GM18505 (cell line): ENCODE measurements around the gene ATXN1.

Source experiments
- ATAC-seq: cut with Tn5 transposase; IDR thresholded peaks from one replicate; pipeline ENCODE4 v1.9.1; 2021; ENCODE audit not compliant: unreplicated experiment
- POLR2A ChIP-seq: IDR thresholded peaks from 4 replicates; pipeline ENCODE4 v1.6.1; 2011; ENCODE audit warnings: borderline replicate concordance; ENCODE audit not compliant: insufficient read depth, insufficient read length; ENCODE audit errors: extremely low read depth

Gene ATXN1

DNA sequence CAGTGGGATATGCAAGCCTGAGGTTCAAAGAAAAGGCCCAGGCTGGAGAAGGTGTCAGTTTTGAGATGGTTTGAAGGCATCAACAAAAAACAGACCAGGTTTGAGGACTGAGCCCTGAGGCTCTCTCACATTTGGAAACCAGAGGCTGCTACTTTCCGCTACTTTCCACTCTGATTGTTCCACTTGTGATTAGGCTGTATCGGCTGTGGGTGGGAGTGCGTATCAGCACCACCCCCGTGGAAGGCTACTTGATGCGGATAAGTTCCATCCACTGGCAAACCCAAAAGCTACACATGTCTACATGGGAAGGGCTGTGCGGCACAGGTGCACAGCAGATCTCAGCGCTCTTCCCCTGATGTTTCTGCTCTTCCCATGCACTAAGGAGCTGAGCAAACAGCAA is 324.2 kb downstream of the ATXN1 start:
- no peak for TF ChIP-seq POLR2A
- no peak for ATAC-seq

DNA sequence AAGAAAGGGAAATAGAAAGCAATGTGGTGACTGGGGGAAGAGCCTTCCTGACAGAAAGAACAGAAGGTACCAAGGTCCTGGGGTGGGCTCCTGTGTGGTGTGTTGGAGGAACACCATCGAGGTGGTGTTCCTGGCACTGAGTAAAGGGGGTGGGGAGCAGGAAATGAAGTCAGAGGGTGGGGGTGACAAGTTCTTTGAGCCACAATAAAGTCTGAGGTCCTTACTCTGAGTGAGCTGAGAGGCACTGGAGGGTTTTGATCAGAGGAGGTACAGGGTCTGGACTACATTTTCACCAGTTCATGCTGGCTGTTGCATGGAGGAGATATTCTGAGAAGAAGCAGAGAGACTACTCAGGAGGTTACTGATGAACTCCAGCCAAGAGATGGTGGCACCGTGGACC is 324.7 kb downstream of the ATXN1 start:
- no peak for ATAC-seq
- no peak for TF ChIP-seq POLR2A

DNA sequence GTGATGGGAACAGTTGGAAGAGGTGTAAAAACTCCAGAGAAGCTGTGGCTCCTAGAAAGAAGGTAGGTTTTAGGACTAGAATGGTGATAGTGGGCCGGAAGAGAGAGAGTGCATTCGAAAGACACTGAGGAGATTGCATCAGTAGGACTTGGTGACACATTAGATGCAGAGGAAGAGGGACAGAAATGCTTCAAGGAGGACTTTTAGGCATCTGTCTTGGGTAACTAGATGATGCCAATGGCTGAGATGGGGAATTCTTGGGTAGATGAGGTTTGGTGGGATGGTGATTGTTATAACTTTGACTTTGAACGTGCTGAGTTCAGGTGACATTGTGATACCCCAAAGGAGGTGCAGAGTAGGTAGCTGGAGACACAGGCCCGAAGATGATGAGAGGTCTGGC is 326.4 kb downstream of the ATXN1 start:
- no peak for ATAC-seq
- no peak for TF ChIP-seq POLR2A

DNA sequence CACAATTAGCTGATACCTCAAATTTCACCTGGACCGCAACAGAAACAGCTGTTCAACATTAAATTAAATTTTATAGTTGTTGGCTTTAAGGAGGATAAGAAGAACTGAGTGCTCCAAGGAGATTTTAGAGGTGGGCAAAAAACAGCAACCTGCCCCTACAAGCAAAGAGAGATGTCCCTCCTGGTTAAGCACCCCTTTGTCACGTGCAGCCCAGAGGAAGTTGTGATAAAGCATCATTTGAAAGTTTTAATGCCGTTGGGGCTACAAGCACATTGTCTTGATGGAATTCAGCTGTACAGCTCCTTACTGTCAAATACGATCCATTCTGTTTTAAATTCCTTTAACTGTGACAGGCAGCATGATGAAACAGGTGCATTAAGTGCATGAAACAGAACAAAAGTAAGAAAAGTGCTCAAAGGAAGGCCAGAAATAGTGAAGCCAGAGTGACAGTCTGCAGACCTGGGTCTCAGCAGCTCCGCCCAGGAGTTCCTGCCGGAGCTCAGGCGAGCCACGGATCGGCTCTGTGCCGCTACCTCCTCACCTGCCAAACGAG is 327.8 kb downstream of the ATXN1 start:
- ATAC-seq: no peak
- no peak for TF ChIP-seq POLR2A

DNA sequence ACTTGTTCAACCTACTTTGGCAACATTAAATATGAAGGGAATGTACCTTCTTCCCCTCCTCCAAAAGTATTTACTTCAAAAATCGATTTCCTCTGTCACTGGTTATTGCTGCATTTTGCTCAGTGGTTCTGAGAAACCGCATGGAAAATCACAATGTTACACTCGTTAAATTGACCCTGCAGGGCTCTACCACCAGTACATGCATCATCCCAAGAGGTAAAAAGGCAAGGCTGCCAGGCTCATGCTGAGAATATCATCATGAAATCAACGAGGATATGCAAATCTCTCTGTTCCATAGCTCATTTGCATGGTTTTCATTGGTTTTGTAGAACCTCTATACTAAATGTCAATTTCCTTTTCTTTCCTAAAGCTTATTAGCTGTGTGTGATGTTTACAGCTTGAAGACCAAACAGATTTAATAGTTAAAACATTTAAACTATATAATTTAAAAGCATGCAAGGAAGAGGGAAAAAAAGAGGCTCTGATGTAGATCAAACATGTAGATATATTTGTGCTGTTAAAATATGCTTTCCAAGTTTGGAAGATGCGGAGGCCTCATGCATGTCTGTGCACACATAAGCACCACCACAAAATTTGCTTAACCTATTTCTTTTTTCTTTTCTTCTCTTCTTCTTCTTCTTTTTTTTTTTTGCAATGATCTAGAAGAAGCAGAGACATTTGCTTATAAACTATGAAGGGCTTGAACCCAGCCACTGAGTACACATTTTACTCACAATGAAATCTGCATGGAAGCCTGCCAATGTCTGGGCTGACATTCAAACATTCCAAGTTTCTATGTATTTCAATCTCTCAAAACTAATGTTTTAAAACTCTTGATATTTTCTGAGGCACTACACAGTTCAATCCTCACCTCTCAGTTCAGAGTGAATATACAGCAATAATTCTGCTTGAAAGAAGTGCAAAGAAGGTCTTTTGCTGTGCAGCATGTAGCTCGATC is 328.9 kb downstream of the ATXN1 start:
- peak; percentile 32 for TF ChIP-seq POLR2A
- ATAC-seq: peak; percentile 64

DNA sequence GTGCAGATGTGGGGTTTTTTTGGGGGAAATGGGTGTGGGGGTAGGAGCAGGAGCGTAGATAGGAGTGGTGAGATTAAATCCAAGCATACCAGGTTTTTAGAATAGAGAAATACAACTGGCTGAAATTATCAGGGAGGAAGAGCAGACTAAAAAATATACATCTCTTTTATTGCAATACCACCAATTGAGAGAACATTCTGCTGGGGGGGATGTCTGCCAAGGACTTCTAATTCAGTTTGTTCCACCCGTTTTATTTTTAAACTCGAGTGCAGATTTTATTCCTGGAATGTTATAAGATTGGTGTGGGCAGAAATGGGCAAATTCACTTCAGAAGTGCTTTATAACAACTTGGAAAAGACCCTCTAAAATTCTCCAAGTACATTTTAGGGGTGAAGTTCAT is 330.2 kb downstream of the ATXN1 start:
- no peak for TF ChIP-seq POLR2A
- ATAC-seq: no peak

DNA sequence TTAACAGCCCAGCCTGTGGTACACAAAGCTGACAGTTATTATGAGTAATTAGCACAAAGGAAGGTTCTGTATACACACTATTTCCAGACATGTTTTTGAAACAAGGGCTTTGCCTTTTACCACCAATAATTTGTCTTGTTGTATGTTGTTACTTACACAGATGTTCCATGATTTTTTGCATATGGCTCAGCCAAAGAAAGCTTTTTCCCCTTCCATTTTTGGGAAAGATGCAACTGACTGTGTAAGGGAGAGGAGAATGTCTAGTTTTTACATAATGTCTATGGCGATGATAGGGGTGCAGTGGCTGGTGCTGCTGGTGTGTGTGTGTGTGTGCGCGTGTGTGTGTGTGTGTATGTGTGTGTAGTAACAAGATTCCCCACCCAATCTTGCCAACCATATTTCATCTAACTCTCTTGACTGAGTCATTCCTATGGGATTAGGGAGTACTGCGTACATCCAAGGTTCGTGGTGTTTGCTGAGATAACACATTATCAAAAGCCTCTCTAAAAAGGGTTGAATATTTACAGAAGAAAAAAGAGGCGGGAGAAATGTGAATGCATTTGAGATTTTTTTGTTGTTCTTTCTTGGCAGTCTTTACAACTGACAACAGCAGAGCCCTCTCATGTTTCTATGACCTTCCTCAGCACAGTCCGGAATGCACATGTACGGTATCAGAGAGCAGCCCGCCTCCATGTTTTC is 330.7 kb downstream of the ATXN1 start:
- no peak for TF ChIP-seq POLR2A
- ATAC-seq: no peak

DNA sequence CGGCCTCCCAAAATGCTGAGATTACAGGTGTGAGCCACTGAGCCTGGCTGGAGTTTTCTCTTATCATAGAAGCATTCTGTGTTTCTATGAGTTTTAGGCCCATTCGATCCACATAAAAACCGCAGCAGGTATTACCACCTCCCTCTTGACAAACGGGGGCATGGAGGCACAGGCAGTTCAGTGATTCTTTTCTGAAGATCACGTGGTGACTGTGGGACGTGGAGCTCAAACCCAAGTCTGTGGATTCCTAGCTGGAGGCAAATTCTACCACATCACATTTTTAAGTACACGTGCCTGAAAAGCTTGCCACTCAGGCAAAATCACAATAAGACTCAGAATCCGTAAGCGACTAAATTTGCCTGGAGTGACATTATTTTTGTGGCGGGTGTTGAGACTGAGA is 331.6 kb downstream of the ATXN1 start:
- no peak for ATAC-seq
- TF ChIP-seq POLR2A: no peak

DNA sequence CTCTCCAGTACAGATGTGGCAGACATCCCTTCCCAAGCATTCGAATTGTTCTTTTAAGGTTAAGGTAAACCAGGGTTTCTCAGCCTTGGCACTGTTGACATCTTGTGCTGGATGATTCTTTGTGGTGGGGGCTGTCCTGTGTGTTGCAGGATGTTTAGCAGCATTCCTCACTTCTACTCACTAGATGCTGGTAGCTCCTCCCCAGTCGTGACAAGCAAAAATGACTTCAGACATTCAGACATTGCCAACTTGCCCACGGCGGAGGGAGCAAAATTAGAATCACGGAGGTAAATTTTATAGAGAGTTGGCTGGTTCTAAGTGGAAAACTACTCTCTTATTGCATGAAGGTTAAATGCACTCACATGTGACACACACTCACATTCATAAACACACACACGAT is 334.1 kb downstream of the ATXN1 start:
- no peak for ATAC-seq
- no peak for TF ChIP-seq POLR2A

DNA sequence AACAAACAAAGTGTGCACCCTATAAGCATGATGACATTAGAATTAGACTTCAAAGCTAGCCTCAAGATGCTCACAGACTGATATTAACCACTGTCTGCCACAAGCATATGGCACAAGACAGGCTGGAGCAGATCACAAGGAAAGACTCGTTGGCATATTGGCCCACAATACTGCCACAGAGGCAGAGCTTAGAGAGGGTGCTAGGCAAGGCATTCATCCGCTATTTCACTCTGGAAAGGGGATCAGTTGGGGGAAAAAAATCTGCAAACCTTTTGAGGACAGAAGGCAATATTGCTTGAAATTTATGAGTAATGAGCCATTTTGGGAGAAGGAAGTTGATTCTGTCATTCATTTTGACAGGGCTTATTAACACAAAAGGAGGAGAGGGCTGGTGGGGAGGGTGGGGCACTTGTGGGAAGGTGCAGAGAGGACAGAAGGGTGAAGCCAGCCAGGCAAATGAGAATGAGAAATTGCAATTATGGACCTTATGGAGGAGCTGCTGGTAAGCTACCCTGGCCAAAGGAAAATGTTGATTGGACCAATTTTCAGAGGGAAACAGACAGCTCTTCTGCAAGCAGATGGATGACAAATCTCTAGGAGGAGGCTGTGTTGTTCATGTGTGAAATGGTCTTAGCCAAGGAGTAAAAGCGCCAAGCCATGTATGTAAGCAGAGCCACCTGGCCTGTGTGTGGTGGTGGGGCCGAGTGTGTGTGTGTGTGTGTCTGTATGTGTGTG is 335.2 kb downstream of the ATXN1 start:
- no peak for ATAC-seq
- TF ChIP-seq POLR2A: no peak

DNA sequence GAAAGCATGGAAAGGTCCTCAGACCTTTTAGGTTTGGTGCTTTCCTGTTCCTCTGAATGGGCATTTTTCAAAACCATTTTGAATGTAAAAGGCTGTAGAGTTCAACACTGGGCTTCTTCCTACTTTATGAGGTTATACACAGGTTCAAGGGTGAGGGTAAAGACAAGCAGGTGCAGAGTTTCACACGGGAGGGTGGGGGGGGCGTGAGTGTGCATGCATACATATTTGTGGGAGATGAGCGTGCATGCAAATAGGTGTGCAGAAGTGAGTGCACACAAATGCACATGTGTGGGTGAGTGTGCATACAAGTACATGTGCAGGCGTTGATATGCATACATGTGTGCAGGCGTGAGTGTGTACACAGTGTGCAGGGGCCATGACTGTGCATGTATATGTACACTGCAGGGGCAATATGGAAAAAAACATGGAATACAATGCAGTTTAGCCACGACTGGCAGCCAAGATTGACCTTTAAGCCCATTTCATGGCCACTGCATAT is 339.7 kb downstream of the ATXN1 start:
- TF ChIP-seq POLR2A: no peak
- peak; percentile 16 for ATAC-seq

DNA sequence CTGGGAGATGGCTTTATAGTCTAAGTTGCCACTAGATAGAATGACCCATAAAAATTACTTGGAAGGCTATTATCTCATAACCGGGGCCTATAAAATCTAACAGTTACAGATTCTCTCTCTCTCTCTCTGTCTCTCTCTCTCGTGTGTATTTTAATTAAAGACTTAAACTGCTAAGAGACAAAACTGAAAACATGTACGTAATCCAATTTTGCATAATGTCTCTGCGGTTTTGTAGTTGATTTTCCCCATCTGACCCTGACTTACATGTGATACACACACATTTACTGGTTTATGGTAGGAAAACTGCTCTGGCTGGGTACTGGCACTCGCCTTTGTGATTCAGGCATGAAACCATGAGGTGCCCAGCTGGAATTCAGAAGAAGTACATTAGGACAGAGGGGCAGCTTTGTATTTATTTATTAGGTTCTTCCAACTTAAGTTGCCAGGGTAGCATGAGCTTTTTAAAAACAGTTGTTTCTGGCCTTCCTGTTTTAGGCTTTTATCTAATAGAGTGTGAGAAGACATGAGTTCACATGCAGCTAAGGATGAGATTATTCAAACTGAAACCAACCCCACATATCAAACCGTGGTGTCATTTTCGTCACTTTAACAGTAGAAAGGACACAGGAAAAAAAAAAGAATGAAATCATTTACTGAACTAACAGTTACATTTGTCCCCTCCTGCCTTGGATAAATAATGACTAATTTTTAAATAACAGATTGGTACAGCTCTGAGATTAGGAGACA is 340.4 kb downstream of the ATXN1 start:
- no peak for TF ChIP-seq POLR2A
- peak; percentile 64 for ATAC-seq
